DOHH2 (cell line): ENCODE data around the gene FRMD4B.

Experiments
- H3F3A ChIP-seq: fragments of 200-600 bp; sonication (generic), shearing (Covaris generic); 2 replicates; pipeline ENCODE4 v1.6.0; 2016; ENCODE audit warnings: antibody characterized with exemption, mild to moderate bottlenecking; ENCODE audit not compliant: control insufficient read depth, insufficient read depth
- H3K27ac ChIP-seq: fragments of 200-600 bp; sonication (generic); 2 replicates; pipeline ENCODE4 v1.5.1; 2014; ENCODE audit warnings: low read depth, mild to moderate bottlenecking, low read length, moderate library complexity
- H3K27me3 ChIP-seq: fragments of 200-600 bp; sonication (generic); 2 replicates; pipeline ENCODE4 v1.6.1; 2014; ENCODE audit warnings: mild to moderate bottlenecking, low read length, mixed read lengths; ENCODE audit not compliant: control insufficient read depth
- H3K36me3 ChIP-seq: fragments of 200-600 bp; sonication (generic); 2 replicates; pipeline ENCODE4 v1.6.1; 2014; ENCODE audit warnings: mild to moderate bottlenecking, low read length, moderate library complexity, mixed read lengths; ENCODE audit not compliant: control insufficient read depth
- H3K4me1 ChIP-seq: fragments of 200-600 bp; sonication (generic); 2 replicates; pipeline ENCODE4 v1.6.1; 2014; ENCODE audit warnings: mild to moderate bottlenecking, low read length, mixed read lengths; ENCODE audit not compliant: control insufficient read depth
- H3K4me2 ChIP-seq: fragments of 200-600 bp; sonication (generic); 2 replicates; pipeline ENCODE4 v1.6.0; 2014; ENCODE audit warnings: mild to moderate bottlenecking, low read length, moderate library complexity
- H3K4me3 ChIP-seq: fragments of 200-600 bp; sonication (generic); 2 replicates; pipeline ENCODE4 v1.5.1; 2014; ENCODE audit warnings: mild to moderate bottlenecking, low read length, mixed read lengths
- H3K79me2 ChIP-seq: fragments of 200-600 bp; sonication (generic); 2 replicates; pipeline ENCODE4 v1.6.1; 2014; ENCODE audit warnings: mild to moderate bottlenecking, low read length, mixed read lengths; ENCODE audit not compliant: control insufficient read depth
- H3K9me2 ChIP-seq: fragments of 200-600 bp; sonication (generic); replicated peaks from 2 replicates; pipeline ENCODE4 v1.6.1; 2014; ENCODE audit warnings: mild to moderate bottlenecking, low read length, mixed read lengths; ENCODE audit not compliant: control insufficient read depth
- H3K9me3 ChIP-seq: fragments of 200-600 bp; sonication (generic); 2 replicates; pipeline ENCODE4 v1.6.1; 2014; ENCODE audit warnings: antibody characterized with exemption, low read length, mixed read lengths; ENCODE audit not compliant: control insufficient read depth, insufficient read depth
- H4K20me1 ChIP-seq: fragments of 200-600 bp; sonication (generic); 2 replicates; pipeline ENCODE4 v1.6.0; 2014; ENCODE audit warnings: low read depth, mild to moderate bottlenecking, antibody characterized with exemption, low read length, moderate library complexity; ENCODE audit not compliant: control insufficient read depth, insufficient read depth
- EZH2phosphoT487 ChIP-seq: fragments of 200-600 bp; sonication (generic); IDR thresholded peaks from 2 replicates; pipeline ENCODE4 v1.6.1; 2017; ENCODE audit warnings: borderline replicate concordance, mild to moderate bottlenecking, antibody characterized with exemption, low read length, moderate library complexity, mixed read lengths
- TF ChIP-seq, protein P1 (sequence below): fragments of 200-600 bp; sonication (generic); IDR thresholded peaks from one replicate; pipeline ENCODE4 v1.5.1; 2014; ENCODE audit warnings: antibody characterized with exemption, mild to moderate bottlenecking, low read depth, low read length; ENCODE audit not compliant: poor library complexity, severe bottlenecking

Gene FRMD4B

DNA sequence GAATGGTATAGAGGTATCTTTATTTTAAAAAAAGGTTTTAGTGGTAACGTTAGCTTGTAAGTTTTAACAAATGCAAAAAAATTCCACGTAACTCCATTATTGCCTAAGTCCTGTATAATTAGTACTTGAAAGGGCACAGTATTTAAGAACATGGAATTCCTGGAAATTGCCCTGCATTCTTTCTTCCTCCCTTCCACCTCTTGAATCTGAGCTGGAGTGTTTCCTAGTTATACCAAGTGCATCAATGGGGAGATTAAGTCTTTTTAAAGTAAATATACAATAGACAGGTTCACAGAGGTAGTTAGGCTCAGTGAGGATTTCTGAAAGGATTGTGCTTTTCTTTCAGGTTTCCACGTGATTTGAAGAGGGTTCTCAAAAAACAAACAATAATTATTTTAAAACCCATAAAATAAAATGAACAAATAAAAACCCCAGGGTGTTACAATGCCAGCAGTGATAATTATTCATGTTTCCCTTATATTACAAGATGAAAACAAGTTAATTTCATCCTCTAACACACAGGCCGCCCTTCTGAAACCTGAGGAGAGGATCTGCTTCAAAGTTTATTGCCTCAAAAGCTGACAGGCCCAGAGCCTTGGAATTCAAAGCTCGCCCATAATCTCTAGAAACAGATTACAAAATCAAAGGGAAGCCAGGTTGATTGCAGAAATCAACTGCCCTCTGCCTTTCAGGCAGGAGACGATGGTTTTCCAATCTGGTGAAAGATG is 134.6 kb downstream of the FRMD4B start:
- no peaks in the 10 kb centered on the region for H4K20me1 ChIP-seq
- no peaks in the 10 kb centered on the region for H3K27me3 ChIP-seq
- no peaks in the 10 kb centered on the region for H3K9me3 ChIP-seq
- TF ChIP-seq, protein P1, sequence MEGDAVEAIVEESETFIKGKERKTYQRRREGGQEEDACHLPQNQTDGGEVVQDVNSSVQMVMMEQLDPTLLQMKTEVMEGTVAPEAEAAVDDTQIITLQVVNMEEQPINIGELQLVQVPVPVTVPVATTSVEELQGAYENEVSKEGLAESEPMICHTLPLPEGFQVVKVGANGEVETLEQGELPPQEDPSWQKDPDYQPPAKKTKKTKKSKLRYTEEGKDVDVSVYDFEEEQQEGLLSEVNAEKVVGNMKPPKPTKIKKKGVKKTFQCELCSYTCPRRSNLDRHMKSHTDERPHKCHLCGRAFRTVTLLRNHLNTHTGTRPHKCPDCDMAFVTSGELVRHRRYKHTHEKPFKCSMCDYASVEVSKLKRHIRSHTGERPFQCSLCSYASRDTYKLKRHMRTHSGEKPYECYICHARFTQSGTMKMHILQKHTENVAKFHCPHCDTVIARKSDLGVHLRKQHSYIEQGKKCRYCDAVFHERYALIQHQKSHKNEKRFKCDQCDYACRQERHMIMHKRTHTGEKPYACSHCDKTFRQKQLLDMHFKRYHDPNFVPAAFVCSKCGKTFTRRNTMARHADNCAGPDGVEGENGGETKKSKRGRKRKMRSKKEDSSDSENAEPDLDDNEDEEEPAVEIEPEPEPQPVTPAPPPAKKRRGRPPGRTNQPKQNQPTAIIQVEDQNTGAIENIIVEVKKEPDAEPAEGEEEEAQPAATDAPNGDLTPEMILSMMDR = no peak
- no peak for TF ChIP-seq EZH2phosphoT487
- H3K36me3 ChIP-seq = no peaks in the 10 kb centered on the region
- no peaks in the 10 kb centered on the region for H3K9me2 ChIP-seq
- H3K4me1 ChIP-seq = no peaks in the 10 kb centered on the region
- no peaks in the 10 kb centered on the region for H3F3A ChIP-seq
- H3K79me2 ChIP-seq = no peaks in the 10 kb centered on the region
- H3K4me2 ChIP-seq = no peak overlapping the region
- H3K27ac ChIP-seq = no peak overlapping the region
- no peak overlapping the region for H3K4me3 ChIP-seq

DNA sequence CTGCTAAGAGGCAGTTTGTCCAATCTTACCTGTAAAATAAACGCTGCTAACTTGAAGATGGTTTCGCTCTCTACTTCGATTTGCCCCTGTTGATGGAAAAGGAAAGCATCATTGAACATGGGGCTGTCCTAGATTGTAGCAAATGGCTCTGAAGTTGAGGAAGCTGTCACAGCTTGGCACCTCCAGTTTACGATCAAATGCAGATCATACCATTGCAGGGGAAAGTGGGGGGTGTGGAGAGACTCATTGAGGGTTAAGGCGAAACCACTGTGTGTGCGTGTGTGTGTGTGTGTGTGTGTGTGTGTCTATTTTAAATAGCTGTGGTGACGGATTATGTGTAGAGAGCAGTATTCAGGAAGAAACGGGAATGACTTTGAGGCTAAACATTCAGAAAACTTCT is 135.9 kb downstream of the FRMD4B start:
- no peak overlapping the region for H3K27ac ChIP-seq
- H3K4me2 ChIP-seq = no peak overlapping the region
- H3K27me3 ChIP-seq = no peaks in the 10 kb centered on the region
- H3K9me3 ChIP-seq = no peaks in the 10 kb centered on the region
- H4K20me1 ChIP-seq = no peaks in the 10 kb centered on the region
- TF ChIP-seq, protein P1 = no peak
- no peak for TF ChIP-seq EZH2phosphoT487
- no peaks in the 10 kb centered on the region for H3K9me2 ChIP-seq
- no peaks in the 10 kb centered on the region for H3K4me1 ChIP-seq
- H3K4me3 ChIP-seq = no peak overlapping the region
- no peaks in the 10 kb centered on the region for H3K79me2 ChIP-seq
- no peaks in the 10 kb centered on the region for H3K36me3 ChIP-seq
- no peaks in the 10 kb centered on the region for H3F3A ChIP-seq

DNA sequence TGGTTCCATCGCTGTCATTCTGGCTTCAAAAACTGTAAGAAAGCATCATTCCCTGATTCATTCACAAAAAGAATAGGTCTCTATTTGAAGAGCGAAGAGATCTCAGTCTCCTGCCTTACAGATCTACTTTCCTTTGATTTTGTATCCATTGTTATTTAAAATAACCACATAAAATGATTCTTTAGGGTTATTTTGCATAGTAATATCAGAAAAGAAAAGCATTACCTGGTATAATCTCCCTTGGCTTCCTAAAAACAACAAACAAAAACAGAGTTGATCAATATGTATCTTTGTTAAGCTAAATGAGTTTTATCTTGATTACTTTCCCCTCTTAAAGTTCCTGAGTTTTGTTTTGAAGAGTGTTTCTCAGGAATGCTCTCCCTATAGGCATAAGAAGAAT is 136.9 kb downstream of the FRMD4B start:
- no peak overlapping the region for H3K4me2 ChIP-seq
- no peaks in the 10 kb centered on the region for H3K27me3 ChIP-seq
- no peaks in the 10 kb centered on the region for H3K9me2 ChIP-seq
- no peaks in the 10 kb centered on the region for H3K79me2 ChIP-seq
- no peaks in the 10 kb centered on the region for H4K20me1 ChIP-seq
- no peaks in the 10 kb centered on the region for H3F3A ChIP-seq
- no peak for TF ChIP-seq EZH2phosphoT487
- TF ChIP-seq, protein P1 = no peak
- H3K4me3 ChIP-seq = no peak overlapping the region
- no peaks in the 10 kb centered on the region for H3K4me1 ChIP-seq
- no peak overlapping the region for H3K27ac ChIP-seq
- no peaks in the 10 kb centered on the region for H3K9me3 ChIP-seq
- H3K36me3 ChIP-seq = no peaks in the 10 kb centered on the region
